ENCODE data around the gene CPSF3.

GRCh38 chr2:9451231-9451630, 27.8 kb downstream of the CPSF3 start:
- TF ChIP-seq POLR2A (IDR thresholded peaks at IDR 0.05): no peak
- no peak for TF ChIP-seq CTCF (IDR thresholded peaks at IDR 0.05)
